Stomach (tissue), 4 donors: ENCODE measurements around the gene BACE2.

Experiments
- CTCF ChIP-seq, 7 experiments: fragments of 450-650 bp in 4 of 7; fragments of 200-600 bp in 3 of 7; sonication (generic) in 3 of 7; IDR thresholded peaks; one replicate each; pipeline ENCODE4 v1.5.1; 2016 to 2019; ENCODE audit warnings: antibody characterized with exemption in 7 of 7, control low read depth in 2 of 7, mild to moderate bottlenecking in 1 of 7
- EP300 ChIP-seq: sonication (generic); formaldehyde crosslinking; IDR thresholded peaks from one replicate; pipeline ENCODE4 v1.6.1; 2017; ENCODE audit warnings: antibody characterized with exemption
- POLR2A ChIP-seq, 4 donors: fragments of 450-650 bp; IDR thresholded peaks; one replicate each; pipeline ENCODE4 v1.6.1; 2016; ENCODE audit warnings: antibody characterized with exemption in 4 of 4, control low read depth in 2 of 4, mild to moderate bottlenecking in 1 of 4, moderate library complexity in 1 of 4
- POLR2AphosphoS5 ChIP-seq, 3 donors: sonication (generic); formaldehyde crosslinking; IDR thresholded peaks; one replicate each; pipeline ENCODE4 v1.6.1; 2016; ENCODE audit warnings: antibody characterized with exemption in 3 of 3

GRCh38 chr21:41209016-41209619 lies 41.2 kb downstream of the BACE2 start:
- TF ChIP-seq CTCF (IDR thresholded peaks at IDR 0.05), result no peak
- no peak for TF ChIP-seq EP300
- no peak for TF ChIP-seq POLR2A (IDR thresholded peaks at IDR 0.05)
- TF ChIP-seq POLR2AphosphoS5 (IDR thresholded peaks at IDR 0.05), result no peak
